GM20000 (cell line): ENCODE measurements around the gene CDK5.
A peak's percentile ranks its signal among the peaks of the same experiment; 100 is the strongest.
"Not testable (repeated sequence)": the region's sequence is repeated elsewhere in the genome, so short reads cannot be mapped to it uniquely, and the experiment has no call there.

Experiments
- DNase-seq: peaks from one replicate; pipeline ENCODE4 v3.0.0; 2012; ENCODE audit warnings: low spot score
- TF ChIP-seq, protein P1 (sequence below): IDR thresholded peaks from 2 replicates; pipeline ENCODE4 v1.5.1; 2012; ENCODE audit warnings: mild to moderate bottlenecking, control low read depth; ENCODE audit errors: extremely low read depth, missing control alignments

The CDK5 gene

DNA sequence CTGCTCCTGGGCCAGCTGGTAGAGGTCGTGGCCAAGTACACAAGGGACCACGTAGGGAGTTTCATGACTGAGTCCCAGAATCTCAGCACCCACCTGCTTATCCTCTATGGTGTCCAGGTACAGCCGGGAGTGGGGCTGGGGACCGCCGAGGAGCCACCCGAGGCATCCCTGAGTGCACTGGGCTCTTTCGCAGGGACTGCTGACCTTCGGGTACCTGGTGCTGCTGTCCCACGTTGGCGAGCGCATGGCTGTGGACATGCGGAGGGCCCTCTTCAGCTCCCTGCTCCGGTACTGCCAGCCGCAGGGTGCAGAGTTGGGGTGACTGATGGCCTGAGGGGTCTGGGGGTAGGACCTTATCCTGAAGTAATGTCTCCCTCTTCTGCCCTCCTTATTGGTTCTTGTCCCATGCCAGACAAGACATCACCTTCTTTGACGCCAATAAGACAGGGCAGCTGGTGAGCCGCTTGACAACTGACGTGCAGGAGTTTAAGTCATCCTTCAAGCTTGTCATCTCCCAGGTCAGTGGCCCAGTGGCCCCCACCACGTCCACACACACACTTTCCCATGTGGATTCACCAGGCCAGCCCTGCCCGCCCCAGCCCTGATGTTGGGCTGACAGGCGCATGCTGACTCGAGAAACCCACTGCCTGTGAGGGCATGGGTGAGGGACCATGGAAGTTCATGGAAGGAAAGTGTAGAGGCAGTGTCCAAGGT, 23.2 kb downstream of the CDK5 start:
- DNase-seq, result no peak
- TF ChIP-seq, protein P1, sequence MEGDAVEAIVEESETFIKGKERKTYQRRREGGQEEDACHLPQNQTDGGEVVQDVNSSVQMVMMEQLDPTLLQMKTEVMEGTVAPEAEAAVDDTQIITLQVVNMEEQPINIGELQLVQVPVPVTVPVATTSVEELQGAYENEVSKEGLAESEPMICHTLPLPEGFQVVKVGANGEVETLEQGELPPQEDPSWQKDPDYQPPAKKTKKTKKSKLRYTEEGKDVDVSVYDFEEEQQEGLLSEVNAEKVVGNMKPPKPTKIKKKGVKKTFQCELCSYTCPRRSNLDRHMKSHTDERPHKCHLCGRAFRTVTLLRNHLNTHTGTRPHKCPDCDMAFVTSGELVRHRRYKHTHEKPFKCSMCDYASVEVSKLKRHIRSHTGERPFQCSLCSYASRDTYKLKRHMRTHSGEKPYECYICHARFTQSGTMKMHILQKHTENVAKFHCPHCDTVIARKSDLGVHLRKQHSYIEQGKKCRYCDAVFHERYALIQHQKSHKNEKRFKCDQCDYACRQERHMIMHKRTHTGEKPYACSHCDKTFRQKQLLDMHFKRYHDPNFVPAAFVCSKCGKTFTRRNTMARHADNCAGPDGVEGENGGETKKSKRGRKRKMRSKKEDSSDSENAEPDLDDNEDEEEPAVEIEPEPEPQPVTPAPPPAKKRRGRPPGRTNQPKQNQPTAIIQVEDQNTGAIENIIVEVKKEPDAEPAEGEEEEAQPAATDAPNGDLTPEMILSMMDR, result no peak

DNA sequence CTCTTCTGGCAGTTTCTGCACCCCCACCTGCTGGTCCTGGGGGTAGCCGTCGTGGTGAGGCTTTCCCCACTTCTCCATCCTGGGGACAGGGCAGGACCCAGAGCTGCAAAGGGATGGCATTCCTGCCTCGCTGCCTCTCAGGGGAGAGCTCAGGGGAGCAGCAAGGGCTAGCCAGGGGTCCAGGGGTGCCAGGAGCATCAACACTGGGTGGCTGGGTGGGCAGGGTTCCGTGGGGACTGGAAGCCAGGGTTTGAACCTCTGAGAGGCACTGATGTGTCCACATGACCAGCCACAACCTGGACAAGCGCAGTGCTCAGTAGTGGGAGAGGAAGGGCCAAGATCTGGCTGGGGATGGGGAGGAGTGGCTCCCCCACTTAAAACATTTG, 23.8 kb downstream of the CDK5 start:
- DNase-seq, result no peak
- TF ChIP-seq, protein P1, result no peak

DNA sequence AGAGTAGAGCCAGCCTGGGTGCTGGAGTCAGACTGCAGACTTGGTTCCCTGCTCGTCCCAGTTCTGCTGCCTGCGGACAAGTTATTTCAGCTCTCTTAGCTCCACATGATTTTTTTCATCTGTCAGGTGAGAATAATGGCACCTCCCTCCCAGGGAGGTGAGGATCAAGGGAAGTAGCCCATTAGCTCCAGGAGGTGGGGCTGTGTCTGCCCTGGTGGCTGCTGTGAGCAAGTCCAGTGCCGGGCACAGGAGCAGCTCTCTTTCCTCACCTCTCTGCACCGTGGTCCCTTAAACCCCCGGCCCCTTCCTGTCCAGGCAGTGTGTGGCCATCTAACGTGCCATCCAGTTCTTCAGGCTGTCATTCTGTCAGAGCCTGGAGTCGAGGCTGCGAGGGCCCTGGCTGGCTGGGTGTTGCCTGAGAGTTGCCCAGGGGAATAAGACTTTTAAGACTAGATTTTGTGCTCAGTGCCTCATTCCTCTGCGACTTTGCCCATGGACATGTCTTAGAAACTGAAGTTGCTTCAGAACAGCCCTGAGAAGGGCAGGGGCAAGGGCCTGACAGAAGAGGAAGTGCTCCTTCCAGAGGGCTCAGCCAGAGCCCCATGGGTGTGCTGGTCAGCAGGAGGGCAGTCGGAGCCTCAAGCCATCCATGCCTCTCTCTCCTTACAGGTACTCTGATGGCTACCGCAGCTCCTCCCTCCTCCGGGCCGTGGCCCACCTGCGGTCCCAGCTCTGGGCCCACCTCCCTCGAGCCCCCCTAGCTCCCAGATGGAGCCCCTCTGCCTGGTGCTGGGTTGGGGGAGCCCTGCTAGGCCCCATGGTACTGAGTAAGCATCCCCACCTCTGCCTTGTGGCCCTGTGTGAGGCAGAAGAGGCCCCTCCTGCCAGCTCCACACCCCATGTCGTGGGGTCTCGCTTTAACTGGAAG, 24.5 kb downstream of the CDK5 start:
- TF ChIP-seq, protein P1, result no peak
- no peak for DNase-seq

DNA sequence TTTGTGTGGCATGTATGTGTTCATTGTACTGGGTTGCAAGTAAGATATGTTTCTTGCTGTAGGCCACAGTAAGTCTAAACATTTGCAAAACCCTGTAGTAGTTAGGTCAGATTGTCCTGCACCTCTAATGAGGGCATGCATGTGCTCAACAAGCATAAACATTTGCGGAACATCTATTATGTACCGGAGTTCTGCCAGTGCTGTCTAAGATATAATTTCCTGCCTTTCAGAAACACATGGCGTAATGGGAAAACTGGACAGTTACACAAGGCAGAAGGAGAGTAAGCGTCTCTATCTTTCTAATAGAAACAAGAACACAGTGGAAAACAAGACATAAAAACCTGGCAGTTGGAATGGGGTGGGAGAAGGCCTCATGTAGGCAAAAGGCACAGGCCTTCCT, 26.7 kb downstream of the CDK5 start:
- DNase-seq, result no peak
- TF ChIP-seq, protein P1, result no peak

DNA sequence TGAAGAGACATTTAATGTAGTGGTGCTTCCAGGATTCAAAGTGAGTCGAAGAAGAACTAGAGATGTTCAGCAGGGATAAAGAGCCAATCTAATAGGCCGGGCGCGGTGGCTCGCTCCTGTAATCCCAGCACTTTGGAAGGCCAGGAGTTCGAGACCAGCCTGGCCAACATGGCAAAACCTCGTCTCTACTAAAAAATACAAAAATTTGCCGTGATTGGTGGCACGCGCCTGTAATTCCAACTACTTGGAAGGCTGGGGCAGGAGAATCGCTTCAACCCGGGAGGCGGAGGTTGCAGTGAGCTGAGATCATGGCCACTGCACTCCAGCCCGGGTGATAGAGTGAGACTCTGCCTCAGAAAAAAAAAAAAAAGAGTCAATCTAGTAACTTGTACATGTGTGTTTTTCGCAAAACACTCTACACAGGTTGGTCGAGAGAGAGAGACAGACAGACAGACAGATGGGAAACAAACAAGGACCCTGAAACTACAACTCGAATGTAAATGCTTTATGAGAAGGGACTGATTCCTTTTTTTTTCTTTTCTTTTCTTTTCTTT, 28.7 kb downstream of the CDK5 start:
- TF ChIP-seq, protein P1, result no peak
- DNase-seq, result no peak

DNA sequence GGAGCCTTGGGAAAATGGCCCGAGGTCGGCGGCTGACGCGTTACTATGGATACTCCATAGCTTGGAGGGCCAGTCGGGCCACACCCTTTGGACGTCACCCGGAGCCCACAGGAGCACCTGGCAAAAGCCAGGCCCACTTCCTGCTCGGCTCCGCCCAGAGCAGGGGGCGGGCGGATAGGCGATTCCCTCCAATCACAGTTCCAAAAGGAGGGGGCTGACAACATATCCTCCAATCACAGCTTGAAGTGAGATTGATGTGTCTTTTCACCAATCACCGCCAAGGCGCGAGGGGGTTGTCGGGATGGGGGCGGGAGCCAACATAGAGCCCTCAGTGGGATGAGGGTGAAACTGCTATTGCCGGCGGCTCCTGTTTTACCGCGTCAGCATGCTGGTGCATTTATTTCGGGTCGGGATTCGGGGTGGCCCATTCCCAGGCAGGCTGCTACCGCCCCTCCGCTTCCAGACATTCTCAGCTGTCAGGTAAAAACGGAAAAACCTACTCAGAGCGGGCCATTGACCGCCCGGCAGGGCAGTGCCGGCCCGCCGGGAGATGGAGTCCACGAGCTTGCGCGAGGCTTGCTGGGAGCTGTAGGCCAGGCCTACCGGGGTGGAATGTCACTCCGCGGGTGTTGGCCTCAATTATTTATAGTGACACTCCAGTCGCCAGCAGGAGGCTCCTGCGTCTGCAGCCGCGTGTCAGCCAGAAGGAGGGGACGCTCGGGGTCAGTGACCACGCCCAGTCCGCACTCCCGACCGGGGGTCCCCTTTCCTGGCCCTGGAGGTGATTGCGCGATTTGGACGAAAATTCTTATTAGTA, 29.4 kb downstream of the CDK5 start, which contains the start of gene ABCB8:
Gene ABCB8, plus strand, starts transcription at position 320 of the 817 bp plus-strand sequence. Its CDS starts 66 bp downstream, at position 386.
- TF ChIP-seq, protein P1, result peak; percentile 9
- peak; percentile 99 for DNase-seq

DNA sequence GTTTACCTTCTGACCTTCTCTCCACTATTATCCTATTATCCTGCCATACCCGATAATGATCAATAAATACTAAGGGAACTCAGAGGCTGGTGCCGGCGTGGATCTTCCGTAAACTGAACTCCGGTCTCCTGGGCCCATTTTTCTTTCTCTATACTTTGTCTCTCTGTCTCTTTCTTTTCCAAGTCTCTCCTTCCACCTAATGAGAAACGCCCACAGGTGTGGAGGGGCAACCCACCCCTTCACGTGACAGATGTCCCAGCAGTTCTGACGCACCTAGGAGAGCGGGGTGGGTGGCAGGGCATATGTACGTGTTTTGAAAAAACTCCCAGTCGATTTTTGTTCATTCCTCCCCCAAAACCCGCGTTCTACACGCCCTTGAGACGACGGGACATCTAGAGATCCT, 30.0 kb downstream of the CDK5 start:
- DNase-seq, result not testable (repeated sequence)

DNA sequence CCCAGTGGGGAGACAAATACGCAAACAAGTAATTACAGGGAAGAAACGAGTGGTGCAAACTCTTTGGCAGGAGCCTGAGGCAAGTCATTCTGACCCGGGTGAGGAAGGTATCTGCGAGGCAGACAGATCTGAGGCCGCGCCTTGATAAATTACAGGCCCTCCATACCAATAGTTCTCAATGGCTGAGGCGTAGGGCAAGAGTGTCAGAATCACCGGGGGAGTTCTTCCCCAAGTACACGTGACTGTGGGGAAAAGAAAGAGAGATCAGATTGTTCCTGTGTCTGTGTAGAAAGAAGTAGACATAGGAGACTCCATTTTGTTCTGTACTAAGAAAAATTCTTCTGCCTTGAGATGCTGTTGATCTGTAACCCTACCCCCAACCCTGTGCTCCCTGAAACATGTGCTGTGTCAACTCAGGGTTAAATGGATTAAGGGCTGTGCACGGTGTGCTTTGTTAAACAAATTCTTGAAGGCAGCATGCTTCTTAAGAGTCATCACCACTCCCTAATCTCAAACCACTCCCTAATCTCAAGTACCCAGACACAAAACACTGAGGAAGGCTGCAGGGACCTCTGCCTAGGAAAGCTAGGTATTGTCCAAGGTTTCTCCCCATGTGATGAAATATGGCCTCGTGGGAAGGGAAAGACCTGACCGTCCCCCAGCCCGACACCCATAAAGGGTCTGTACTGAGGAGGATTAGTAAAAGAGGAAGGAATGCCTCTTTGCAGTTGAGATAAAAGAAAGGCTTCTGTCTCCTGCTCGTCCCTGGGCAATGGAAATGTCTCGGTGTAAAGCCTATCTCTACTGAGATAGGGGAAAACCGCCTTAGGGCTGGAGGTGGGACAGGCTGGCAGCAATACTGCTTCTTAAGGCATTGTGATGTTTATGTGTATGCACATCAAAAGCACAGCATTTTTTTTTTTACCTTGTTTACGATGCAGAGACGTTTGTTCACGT, 30.6 kb downstream of the CDK5 start:
- DNase-seq, result not testable (repeated sequence)
